Fibroblast of skin of abdomen (primary cell): ENCODE measurements around the gene DDX39A.

Experiments used
- DNase-seq: peaks from one replicate; pipeline ENCODE4 v3.0.0-alpha.2; 2013

DDX39A gene

GRCh38 chr19:14434543-14435319 lies 15.6 kb upstream of the DDX39A start:
- peak; percentile 36 for DNase-seq

DNA sequence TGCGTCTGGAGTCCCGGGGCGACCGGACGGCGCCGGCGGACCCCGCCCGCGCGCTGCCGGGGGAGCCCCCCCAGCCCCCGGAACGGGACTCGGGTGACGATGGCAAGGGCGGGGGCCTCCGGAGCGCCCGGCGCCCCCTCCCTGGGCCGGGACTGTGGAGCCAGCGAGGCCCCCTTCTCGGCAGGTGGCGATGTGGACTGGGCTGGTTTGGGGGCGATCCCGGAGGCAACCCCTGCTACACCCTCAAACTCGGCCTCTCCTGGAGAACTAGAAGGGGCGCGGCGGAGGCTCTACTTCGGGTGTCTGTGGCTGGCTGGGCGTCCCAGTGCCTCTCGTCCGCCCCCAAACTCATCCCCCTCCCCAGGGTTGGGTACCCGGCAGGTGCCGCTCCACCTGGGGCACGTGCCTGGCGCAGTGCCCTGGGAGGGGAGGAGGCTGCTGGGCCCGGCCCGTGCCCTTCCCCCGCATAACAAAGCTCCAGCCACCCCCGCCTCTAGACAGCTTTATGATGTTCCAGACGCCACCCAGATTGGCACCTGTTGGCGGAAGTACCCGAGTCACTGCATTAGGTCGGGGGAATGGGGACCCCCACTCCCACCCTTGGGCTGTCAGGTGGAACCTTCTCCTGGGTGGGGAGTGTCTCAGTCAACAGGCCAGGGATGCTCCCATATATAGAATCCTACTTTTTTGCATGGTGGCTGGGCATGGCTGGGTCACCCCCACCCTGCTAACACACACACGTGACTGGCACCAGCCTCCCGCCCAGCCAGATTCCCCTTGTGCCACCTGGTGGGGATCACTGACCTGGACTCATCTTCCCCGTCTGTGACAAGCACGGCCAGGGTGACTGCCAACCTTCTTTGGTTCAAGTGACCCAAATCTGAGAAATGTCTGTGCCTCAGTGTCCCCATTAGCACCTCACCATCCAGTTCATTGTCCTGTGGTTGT lies 14.7 kb upstream of the DDX39A start:
- DNase-seq = no peak

DNA sequence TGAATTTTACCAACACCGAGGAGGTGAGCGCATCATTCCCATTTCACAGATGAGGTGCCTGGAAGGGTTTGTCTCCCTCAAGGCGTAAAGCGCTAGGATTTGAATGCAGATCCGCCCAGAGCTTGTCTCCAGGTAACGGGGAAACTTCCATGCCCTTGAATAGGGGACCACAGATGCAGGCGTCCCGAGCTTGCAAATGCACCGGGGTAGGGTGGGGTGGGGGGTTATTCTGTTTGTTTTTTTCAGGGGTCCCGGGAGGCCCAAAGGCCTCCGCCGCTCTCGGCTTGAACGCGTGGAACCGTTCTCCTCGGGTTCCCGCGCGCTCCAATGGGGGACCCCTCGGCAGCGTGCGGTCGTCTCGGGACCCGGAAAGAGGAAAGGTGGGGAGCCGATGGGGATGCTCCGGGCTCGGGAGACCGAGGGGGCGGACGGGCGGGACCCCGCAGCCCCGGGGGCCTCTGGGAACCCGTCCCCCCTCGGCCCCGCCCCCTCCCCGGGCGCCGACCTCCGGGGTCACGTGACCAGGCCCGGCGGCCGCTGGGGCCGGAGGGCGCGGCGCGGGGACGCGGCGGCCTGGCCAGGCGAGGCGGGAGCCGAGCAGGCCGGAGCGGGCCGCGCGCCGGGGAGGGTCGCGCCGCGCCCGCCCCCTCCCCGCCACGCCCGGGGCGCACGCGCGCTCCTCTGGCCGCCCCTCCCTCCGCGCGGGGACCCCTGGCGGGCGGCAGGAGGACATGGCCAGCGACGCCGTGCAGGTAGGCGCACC lies 13.8 kb upstream of the DDX39A start, which contains the start of gene PKN1:
Gene PKN1, plus strand, starts transcription at position 516 of the 763 bp plus-strand sequence. Its CDS starts 216 bp downstream, at position 732.
- peak; percentile 56 for DNase-seq

DNA sequence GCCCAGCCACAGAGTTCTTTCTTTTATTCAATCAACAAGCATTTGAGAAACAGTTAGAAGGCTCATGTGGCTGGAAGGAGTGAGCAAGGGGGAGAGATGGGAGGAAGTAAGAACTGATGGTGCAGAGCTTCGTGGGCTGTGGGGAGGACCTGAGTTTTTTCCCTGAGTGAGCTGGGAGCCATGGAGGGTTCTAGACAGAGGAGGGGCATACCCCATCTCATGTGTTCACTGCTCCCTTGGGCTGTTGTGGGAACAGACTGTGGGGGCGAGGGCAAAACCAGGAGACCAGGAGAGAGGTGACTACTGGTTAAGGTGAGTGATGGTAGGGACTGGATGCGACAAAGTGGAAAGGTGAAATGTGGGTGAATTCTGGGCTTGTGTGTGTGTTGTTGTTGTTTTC lies 11.6 kb upstream of the DDX39A start:
- DNase-seq = no peak

DNA sequence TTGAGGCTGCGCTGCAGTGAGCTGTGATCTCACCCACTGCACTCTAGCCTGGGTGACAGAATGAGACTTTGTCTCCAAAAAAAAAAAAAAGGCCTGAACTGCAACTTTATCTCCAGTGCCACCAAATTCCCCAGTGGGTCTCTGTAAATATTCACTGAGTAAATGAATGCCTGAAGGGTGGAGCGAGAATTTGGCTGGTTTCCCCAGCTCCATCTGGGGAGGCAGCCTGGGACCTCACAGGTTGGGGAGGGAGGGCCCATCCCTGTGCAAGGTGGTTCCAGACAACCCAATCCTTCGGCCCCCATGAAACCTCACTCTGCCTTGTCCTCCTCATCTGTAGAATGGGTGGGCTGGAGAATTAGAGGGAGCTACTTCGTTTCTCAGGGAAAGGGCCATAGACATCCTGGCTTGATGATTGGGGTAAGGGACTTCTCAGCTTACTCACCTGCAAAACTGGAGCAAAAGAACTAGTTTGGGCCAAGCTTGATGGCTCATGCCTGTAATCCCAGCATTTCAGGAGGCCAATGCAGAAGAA lies 9.8 kb upstream of the DDX39A start:
- DNase-seq = no peak

- no peak for DNase-seq
Observed at GRCh38 chr19:14427461-14427860, 8.3 kb upstream of the DDX39A start.

GRCh38 chr19:14425696-14426138 lies 6.6 kb upstream of the DDX39A start:
- DNase-seq = no peak

GRCh38 chr19:14418856-14419105 lies 360 bp downstream of the DDX39A start:
- DNase-seq = no peak

- DNase-seq = no peak
Observed at GRCh38 chr19:14416817-14417231, 2.3 kb downstream of the DDX39A start.

GRCh38 chr19:14414926-14415690 lies 4.0 kb downstream of the DDX39A start:
- DNase-seq = no peak

DNA sequence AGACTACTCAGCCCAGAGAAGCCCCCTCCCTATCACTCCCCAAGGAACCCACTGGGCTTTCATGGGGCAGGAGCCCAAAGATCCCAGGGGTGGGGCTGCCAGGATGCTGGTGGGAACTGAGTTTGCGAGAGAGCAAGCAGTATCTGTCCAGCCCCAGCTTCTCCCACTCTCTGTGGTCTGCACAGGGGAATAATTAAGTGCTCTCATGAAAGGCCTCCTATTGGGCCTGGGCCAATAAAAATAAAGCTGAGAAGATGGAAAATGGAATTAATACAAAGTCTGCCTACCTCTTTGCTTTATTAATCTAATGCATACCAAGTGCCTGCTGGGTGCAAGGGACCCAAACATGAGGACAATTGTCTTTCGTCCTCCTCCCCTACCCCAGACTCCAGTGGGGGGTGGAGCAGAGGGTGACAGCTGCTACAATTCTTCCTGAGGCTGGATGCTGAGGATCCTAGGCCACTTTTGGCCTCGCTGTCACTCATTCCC lies 5.4 kb downstream of the DDX39A start:
- DNase-seq = peak; percentile 45

DNA sequence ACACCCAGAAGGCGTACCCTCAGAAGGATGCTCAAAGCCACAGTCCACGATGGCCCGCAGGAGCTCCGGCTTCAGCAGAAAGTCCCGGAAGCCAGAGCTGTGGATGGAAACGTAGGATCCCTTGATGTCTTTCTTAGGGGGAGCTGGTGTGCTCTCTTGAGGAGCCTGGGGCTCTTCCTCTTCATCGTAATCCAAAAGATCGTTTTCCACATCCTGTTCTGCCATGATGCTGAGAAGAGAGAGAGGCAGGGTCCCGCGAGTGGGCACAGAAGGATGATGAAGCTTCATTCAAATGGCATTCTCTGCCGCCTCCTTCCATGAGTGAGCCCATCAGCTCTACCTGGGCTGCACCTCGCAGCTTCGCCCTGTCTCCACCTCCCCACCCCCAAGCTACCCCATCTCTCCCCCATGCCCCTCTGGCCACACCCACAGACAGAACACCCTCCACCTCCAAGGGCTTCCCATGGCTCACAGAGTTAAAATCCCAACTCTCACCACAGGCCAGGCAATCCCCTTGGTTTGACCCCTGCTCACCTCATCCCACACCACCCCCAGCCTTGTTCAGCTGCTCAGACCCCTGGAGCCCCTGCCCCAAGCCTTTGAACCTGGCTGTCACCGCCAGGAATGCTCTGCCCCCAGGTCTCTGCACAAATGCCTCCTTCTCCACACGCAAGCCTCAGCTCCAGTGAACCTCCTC lies 6.0 kb downstream of the DDX39A start:
- DNase-seq = no peak

GRCh38 chr19:14412324-14412995 lies 6.7 kb downstream of the DDX39A start:
- no peak for DNase-seq

GRCh38 chr19:14411938-14412245 lies 7.2 kb downstream of the DDX39A start:
- no peak for DNase-seq

DNA sequence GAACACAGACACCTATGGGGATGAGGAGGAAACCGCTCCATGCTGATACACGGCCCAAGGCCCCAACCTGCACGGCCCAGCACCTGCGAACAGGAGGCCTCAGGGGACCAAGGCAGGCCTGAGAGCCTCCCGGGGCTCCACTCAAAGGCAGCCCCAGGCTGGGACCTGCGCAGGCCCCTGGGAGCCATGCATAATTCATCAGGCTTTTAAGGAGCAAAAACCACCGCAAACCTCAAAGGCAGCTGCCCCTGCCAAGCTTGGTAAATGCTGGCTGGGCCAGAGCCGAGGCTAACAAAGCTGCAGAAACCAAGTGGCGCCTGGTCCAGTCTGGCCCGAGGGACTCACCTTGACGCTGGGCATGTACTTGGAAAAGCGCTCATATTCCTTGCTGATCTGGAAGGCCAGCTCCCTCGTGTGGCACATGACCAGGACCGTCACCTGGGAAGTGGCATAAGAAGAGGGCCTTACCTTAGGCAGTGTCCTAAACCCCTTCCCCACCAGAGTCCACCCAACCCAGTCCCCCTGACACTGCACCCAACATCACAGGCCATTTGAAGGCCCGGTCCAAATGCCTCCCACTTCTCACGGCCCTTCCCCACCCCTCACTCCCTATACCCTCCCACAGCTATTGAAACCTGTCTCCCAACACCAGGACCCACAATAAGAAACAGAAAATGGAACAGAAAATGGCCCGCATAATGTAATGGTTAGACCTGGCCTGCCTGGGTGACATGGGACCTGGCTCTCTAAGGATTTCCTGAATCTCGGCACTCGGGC lies 7.8 kb downstream of the DDX39A start:
- no peak for DNase-seq

GRCh38 chr19:14410091-14411051 lies 8.8 kb downstream of the DDX39A start:
- DNase-seq = no peak

DNA sequence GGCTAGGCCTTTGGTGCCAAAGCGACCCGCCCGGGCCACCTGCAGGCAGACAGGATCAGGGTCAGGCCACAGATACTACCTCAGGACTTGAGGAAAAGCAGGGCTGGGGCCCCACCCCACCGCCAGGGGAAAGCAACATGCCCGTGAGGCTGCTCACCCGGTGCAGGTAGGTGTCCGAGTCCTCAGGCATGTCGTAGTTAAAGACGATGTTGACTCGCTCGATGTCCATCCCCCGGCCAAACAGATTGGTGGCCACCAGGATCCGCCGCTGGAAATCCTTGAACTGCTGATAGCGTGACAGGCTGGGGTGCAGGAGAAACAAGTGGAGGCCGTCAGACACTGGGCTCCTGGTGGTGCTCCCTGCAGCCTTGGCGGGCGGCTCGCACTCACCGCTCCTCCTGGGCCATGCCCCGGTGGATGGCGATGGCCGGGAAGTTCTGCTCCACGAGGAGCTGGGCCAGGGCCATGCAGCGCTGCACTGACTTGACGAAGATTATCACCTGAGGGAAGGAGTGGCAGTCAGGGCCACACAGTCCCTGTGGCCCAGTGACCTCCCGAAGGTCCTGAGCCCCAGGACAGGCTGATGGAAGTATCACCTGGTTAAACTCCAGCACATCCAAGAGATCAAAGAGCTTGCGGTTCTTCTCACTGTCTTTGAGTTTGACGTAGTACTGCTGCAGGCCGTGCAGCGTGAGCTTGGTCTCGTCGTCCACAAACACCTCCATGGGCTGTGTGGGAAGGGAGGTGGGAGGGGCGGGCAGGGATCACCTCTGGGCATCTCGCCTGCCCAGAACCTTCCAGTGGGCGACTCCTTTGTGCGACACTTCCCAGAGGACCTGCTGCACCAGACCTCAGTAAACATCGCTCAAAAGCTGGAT lies 9.8 kb downstream of the DDX39A start:
- no peak for DNase-seq
